ENCODE results near the gene CNPY2. TPM values are rescaled to one million over a fixed set of nuclear protein-coding genes. Genes with fewer than 3 reads are reported as not detected.

The CNPY2 gene
- total and polyA plus RNA-seq, 2 of the 13 experiments (the other 11 are each of a cell fraction or from before 2014, with no cell fraction given), result 285 to 356 TPM

DNA sequence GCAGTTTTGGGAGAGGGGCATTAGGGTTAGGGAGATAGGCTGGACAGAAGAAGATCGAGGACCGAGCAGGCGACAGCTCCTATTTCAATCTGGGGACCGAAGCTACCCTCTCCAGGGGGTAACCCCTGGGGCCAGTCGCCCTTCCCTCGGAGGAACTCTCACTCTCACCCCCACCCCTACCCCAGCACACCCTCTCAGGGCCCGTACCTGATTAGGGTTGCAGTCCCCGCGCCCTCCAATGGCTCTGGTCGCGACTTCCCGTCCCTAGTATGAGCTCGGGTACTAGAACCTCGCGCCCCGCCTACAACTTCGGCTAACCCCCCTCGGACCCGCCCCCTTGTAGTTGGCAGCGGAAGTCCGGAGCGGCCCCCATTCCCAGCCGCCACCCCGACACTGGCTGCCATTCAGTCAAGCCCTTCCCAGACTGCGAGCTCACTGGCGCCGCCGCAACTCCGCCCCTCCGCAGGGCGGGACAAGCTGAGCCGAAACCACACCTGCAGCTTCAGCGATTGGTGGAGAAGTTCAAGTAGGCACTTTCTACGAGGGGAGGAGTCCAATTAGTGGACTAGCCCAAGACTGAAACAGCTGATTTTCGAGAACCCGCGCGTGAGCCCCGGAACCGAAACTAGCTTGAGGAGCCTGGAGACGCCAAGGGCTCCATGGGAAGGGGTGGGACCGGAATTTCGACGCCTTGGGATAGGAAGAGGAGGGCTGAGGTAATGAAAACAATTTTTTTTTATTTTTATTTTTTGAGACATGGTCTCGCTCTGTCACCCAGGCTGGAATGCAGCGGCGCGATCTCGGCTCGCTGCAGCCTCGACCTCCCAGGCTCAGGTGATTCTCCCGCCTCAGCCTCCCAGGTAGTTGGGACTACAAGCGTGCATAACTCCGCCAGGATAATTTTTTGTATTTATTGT, 44.3 kb upstream of the CNPY2 start, which contains the start of gene STAT2 (continued):
- TF ChIP-seq, protein P1, sequence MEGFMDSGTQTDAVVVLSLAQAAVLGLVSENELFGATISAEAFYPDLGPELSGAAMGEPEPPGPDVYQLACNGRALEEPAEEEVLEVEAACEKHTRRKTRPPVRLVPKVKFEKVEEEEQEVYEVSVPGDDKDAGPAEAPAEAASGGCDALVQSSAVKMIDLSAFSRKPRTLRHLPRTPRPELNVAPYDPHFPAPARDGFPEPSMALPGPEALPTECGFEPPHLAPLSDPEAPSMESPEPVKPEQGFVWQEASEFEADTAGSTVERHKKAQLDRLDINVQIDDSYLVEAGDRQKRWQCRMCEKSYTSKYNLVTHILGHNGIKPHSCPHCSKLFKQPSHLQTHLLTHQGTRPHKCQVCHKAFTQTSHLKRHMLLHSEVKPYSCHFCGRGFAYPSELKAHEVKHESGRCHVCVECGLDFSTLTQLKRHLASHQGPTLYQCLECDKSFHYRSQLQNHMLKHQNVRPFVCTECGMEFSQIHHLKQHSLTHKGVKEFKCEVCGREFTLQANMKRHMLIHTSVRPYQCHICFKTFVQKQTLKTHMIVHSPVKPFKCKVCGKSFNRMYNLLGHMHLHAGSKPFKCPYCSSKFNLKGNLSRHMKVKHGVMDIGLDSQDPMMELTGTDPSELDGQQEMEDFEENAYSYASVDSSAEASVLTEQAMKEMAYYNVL (CRISPR knock-in tag; IDR thresholded peaks at IDR 0.05; ENCODE audit: borderline replicate concordance), result no peak; the same call in 1 of the 2 replicates
- TF ChIP-seq, protein P2, sequence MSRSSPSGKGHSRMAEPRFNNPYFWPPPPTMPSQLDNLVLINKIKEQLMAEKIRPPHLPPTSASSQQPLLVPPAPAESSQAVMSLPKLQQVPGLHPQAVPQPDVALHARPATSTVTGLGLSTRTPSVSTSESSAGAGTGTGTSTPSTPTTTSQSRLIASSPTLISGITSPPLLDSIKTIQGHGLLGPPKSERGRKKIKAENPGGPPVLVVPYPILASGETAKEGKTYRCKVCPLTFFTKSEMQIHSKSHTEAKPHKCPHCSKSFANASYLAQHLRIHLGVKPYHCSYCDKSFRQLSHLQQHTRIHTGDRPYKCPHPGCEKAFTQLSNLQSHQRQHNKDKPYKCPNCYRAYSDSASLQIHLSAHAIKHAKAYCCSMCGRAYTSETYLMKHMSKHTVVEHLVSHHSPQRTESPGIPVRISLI (CRISPR knock-in tag; IDR thresholded peaks at IDR 0.05; ENCODE audit: borderline replicate concordance), result peak; percentile 82
- TF ChIP-seq GTF2F1 (IDR thresholded peaks at IDR 0.05; ENCODE audit: low read length) (no peak), SMAD3 (CRISPR knock-in tag; IDR thresholded peaks at IDR 0.05) (0 out of 2 replicates have a peak, but pooled peaks have one; percentile 11), ZIK1 (CRISPR knock-in tag; IDR thresholded peaks at IDR 0.05; ENCODE audit: borderline replicate concordance, low read depth) (no peak), ZFAT (CRISPR knock-in tag; conservative IDR thresholded peaks at IDR 0.05) (no peak; the same call in 1 of the 2 replicates), PCBP2 (optimal IDR thresholded peaks at IDR 0.05; ENCODE audit: low read depth, low read length, poor library complexity, severe bottlenecking) (no peak), HMG20A (CRISPR knock-in tag; IDR thresholded peaks at IDR 0.05; ENCODE audit: borderline replicate concordance) (0 out of 2 replicates have a peak, but pooled peaks have one; percentile 12), SMARCE1 (IDR thresholded peaks at IDR 0.05; ENCODE audit: borderline replicate concordance) (no peak), ZMYM2 (CRISPR knock-in tag; IDR thresholded peaks at IDR 0.05) (0 out of 2 replicates have a peak, but pooled peaks have one; percentile 21), SMARCC2 (IDR thresholded peaks at IDR 0.05) (no peak), ZNF558 (CRISPR knock-in tag; IDR thresholded peaks at IDR 0.05; ENCODE audit: borderline replicate concordance) (no peak), HDAC2 (CRISPR knock-in tag; IDR thresholded peaks at IDR 0.05) (peak; percentile 13; the same call in 1 of the 2 replicates), NCOA1 (CRISPR knock-in tag; IDR thresholded peaks at IDR 0.05) (no peak), CBFB (CRISPR knock-in tag; IDR thresholded peaks at IDR 0.05) (peak; percentile 40; the same call in 1 of the 2 replicates), ZNF354B (CRISPR knock-in tag; IDR thresholded peaks at IDR 0.05) (no peak), LCORL (IDR thresholded peaks at IDR 0.05) (no peak), LCORL (CRISPR knock-in tag; IDR thresholded peaks at IDR 0.05) (peak; percentile 45; the same call in 1 of the 2 replicates)
- TF ChIP-seq, protein P3, sequence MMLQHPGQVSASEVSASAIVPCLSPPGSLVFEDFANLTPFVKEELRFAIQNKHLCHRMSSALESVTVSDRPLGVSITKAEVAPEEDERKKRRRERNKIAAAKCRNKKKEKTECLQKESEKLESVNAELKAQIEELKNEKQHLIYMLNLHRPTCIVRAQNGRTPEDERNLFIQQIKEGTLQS (CRISPR knock-in tag; IDR thresholded peaks at IDR 0.05), result no peak; the same call in 1 of the 2 replicates
- TF ChIP-seq, protein P4, sequence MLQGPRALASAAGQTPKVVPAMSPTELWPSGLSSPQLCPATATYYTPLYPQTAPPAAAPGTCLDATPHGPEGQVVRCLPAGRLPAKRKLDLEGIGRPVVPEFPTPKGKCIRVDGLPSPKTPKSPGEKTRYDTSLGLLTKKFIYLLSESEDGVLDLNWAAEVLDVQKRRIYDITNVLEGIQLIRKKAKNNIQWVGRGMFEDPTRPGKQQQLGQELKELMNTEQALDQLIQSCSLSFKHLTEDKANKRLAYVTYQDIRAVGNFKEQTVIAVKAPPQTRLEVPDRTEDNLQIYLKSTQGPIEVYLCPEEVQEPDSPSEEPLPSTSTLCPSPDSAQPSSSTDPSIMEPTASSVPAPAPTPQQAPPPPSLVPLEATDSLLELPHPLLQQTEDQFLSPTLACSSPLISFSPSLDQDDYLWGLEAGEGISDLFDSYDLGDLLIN (CRISPR knock-in tag; IDR thresholded peaks at IDR 0.05; ENCODE audit: borderline replicate concordance), result peak; percentile 21; the same call in 1 of the 2 replicates
- TF ChIP-seq, protein P5, sequence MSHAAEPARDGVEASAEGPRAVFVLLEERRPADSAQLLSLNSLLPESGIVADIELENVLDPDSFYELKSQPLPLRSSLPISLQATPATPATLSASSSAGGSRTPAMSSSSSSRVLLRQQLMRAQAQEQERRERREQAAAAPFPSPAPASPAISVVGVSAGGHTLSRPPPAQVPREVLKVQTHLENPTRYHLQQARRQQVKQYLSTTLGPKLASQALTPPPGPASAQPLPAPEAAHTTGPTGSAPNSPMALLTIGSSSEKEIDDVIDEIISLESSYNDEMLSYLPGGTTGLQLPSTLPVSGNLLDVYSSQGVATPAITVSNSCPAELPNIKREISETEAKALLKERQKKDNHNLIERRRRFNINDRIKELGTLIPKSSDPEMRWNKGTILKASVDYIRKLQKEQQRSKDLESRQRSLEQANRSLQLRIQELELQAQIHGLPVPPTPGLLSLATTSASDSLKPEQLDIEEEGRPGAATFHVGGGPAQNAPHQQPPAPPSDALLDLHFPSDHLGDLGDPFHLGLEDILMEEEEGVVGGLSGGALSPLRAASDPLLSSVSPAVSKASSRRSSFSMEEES (CRISPR knock-in tag; IDR thresholded peaks at IDR 0.05), result 0 out of 2 replicates have a peak, but pooled peaks have one; percentile 37
- TF ChIP-seq, protein P6, sequence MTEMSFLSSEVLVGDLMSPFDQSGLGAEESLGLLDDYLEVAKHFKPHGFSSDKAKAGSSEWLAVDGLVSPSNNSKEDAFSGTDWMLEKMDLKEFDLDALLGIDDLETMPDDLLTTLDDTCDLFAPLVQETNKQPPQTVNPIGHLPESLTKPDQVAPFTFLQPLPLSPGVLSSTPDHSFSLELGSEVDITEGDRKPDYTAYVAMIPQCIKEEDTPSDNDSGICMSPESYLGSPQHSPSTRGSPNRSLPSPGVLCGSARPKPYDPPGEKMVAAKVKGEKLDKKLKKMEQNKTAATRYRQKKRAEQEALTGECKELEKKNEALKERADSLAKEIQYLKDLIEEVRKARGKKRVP (CRISPR knock-in tag; IDR thresholded peaks at IDR 0.05), result 0 out of 4 replicates have a peak, but pooled peaks of 1 of the 2 experiments have one; percentile 49

All from HepG2 (cell line).